Thyroid gland (tissue), 4 donors: Measurements from ENCODE around the gene EIF3K. TPM values are rescaled to one million over a fixed set of nuclear protein-coding genes. Genes with fewer than 3 reads are reported as not detected.

Source experiments
- DNase-seq, 2 donors: peaks; one replicate each; pipeline ENCODE4 v3.0.0-alpha.2; 2019
- H3K27ac ChIP-seq, 3 donors: fragments of 200-600 bp; sonication (generic); 1 replicate in 2 of 3; 2 replicates in 1 of 3; pipeline ENCODE4 v1.5.1; 2016 to 2019; ENCODE audit warnings: mild to moderate bottlenecking in 1 of 3, moderate library complexity in 1 of 3
- H3K27me3 ChIP-seq: fragments of 200-600 bp; sonication (generic); one replicate; pipeline ENCODE4 v1.5.1; 2019
- H3K36me3 ChIP-seq, 2 donors: fragments of 200-600 bp; sonication (generic); one replicate each; pipeline ENCODE4 v1.5.1; 2016 to 2019
- H3K4me1 ChIP-seq, 2 donors: fragments of 200-600 bp; sonication (generic); one replicate each; pipeline ENCODE4 v1.5.1; 2017 to 2019
- H3K4me3 ChIP-seq, 3 donors: fragments of 200-600 bp; sonication (generic); replicated peaks in 1 of 3; 1 replicate in 2 of 3; 2 replicates in 1 of 3; pipeline ENCODE4 v1.5.1; 2016; ENCODE audit warnings: mild to moderate bottlenecking in 1 of 3
- H3K9me3 ChIP-seq: fragments of 200-600 bp; sonication (generic); one replicate; pipeline ENCODE4 v1.5.1; 2017
- CTCF ChIP-seq, 6 experiments: fragments of 200-600 bp in 3 of 6; fragments of 450-650 bp in 3 of 6; sonication (generic) in 3 of 6; IDR thresholded peaks; one replicate each; pipeline ENCODE4 v1.5.1; 2016 to 2019; ENCODE audit warnings: antibody characterized with exemption in 6 of 6, mild to moderate bottlenecking in 2 of 6, inconsistent platforms in 1 of 6, moderate library complexity in 1 of 6
- POLR2A ChIP-seq, 2 donors: fragments of 450-650 bp; IDR thresholded peaks; one replicate each; pipeline ENCODE4 v1.6.1; 2017; ENCODE audit warnings: antibody characterized with exemption in 2 of 2, mild to moderate bottlenecking in 2 of 2, moderate library complexity in 1 of 2
- WGBS, 2 donors: methylation state at CpG; one replicate each; pipeline ENCODE4 v1.1.5; 2017; 5-methylcytosine and 5-hydroxymethylcytosine counted together
- intact Hi-C: fragments of 100-400 bp; cut with DNase I; formaldehyde crosslinking; loops from one replicate; pipeline ENCODE4 v1.15.1; 2023
- total RNA-seq, 4 donors: library from RNA; depleted of rRNA; stranded (reverse); fragments of >200 nt; gene quantifications; one replicate each; pipeline ENCODE4 v1.2.3, GENCODE V29; 2016

Gene EIF3K
- total RNA-seq, 4 donors from 2014 or later: 205 to 504 (median 440) TPM

- peaks cover 62 to 93% of the 10 kb centered on the region in 2 donors for H3K4me1 ChIP-seq
- H3K36me3 ChIP-seq: no peaks in the 10 kb centered on the region
- no peaks in the 10 kb centered on the region for H3K9me3 ChIP-seq
- WGBS, 2 donors: 33% methylated on average over 7 of the region's 7 CpGs
- H3K4me3 ChIP-seq: no peak overlapping the region
- no peaks in the 10 kb centered on the region for H3K27me3 ChIP-seq
- H3K27ac ChIP-seq: peak overlapping the region; percentile 98 to 100 (median 99)
- TF ChIP-seq CTCF (IDR thresholded peaks at IDR 0.05) (no peak), POLR2A (IDR thresholded peaks at IDR 0.05) (no peak)
- intact Hi-C loops: no loop called here
- peak; percentile 31 to 42 for DNase-seq
Observed at GRCh38 chr19:38684078-38684861, 65.3 kb downstream of the EIF3K start.

- Histone ChIP-seq H3K27me3 (no peaks in the 10 kb centered on the region), H3K4me3 (no peak overlapping the region), H3K9me3 (no peaks in the 10 kb centered on the region)
Observed at GRCh38 chr19:38684862-38685665, 66.1 kb downstream of the EIF3K start.

GRCh38 chr19:38685666-38686529 lies 66.9 kb downstream of the EIF3K start:
- DNase-seq: peak; percentile 49 to 50
- H3K27me3 ChIP-seq: no peaks in the 10 kb centered on the region
- peak overlapping the region; percentile 98 to 100 (median 99) for H3K27ac ChIP-seq
- no peaks in the 10 kb centered on the region for H3K9me3 ChIP-seq
- TF ChIP-seq POLR2A (IDR thresholded peaks at IDR 0.05) (peak in 1 of 2 donors; percentile 41), CTCF (IDR thresholded peaks at IDR 0.05) (peak in 5 of 6 experiments; percentile 33 to 85 (median 51))
- 13 to 22% methylated on average over 10 of the region's 10 CpGs for WGBS, 2 donors
- intact Hi-C loops: loop anchor here (5.0 kb wide), 1 partner anchor 34 kb away; no protein-coding TSS in a partner anchor
- H3K4me3 ChIP-seq: no peak overlapping the region
- H3K36me3 ChIP-seq: no peaks in the 10 kb centered on the region
- peaks cover 62 to 81% of the 10 kb centered on the region in 2 donors for H3K4me1 ChIP-seq

More at GRCh38 chr19:38684862-38685665, 66.1 kb downstream of the EIF3K start:
- no peaks in the 10 kb centered on the region for H3K36me3 ChIP-seq
- intact Hi-C loops: loop anchor here (5.0 kb wide), 1 partner anchor 33 kb away; no protein-coding TSS in a partner anchor
- WGBS, 2 donors: 86 to 87% methylated on average over 13 to 15 of the region's 15 CpGs
- peak overlapping the region; percentile 98 to 100 (median 99) for H3K27ac ChIP-seq
- H3K4me1 ChIP-seq: peaks cover 62 to 87% of the 10 kb centered on the region in 2 donors
- TF ChIP-seq CTCF (IDR thresholded peaks at IDR 0.05): no peak
- no peak for DNase-seq

- Histone ChIP-seq H3K27me3 (no peaks in the 10 kb centered on the region), H3K4me3 (no peak overlapping the region), H3K4me1 (peaks cover 62 to 77% of the 10 kb centered on the region in 2 donors), H3K9me3 (no peaks in the 10 kb centered on the region), H3K27ac (peak overlapping the region; percentile 98 to 100 (median 99)), H3K36me3 (no peaks in the 10 kb centered on the region)
- DNase-seq: no peak
- WGBS, 2 donors: 67 to 70% methylated on average over 5 of the region's 5 CpGs
- intact Hi-C loops: loop anchor here (5.0 kb wide), 1 partner anchor 34 kb away; no protein-coding TSS in a partner anchor
- TF ChIP-seq CTCF (IDR thresholded peaks at IDR 0.05) (no peak), POLR2A (IDR thresholded peaks at IDR 0.05) (no peak)
Observed at GRCh38 chr19:38686530-38686888, 67.5 kb downstream of the EIF3K start.

Other genes starting within 250 kb of the EIF3K start
- gene PSMD8, start 244.6 kb upstream of the EIF3K start, total RNA-seq: 100 to 1,000 TPM; 150 to 270 (median 243) TPM
- 1 to 10 TPM in 2 of 4 donors, under 1 TPM in 2; 0.63 to 3.0 (median 1.8) TPM for gene GGN, start 231.2 kb upstream of the EIF3K start, total RNA-seq
- gene SPRED3, start 230.5 kb upstream of the EIF3K start, total RNA-seq: 1 to 10 TPM in 2 of 4 donors, under 1 TPM in 2; 0.44 to 7.1 (median 0.96) TPM
- 10 to 100 TPM; 22.1 to 36.5 (median 23.9) TPM for gene FAM98C, start 216.1 kb upstream of the EIF3K start, total RNA-seq
- gene RASGRP4, start 193.0 kb upstream of the EIF3K start, total RNA-seq: 1 to 10 TPM in 2 of 4 donors, under 1 TPM in 2; 0.89 to 1.7 (median 1.2) TPM
- gene RYR1, start 185.5 kb upstream of the EIF3K start, total RNA-seq: 1 to 10 TPM in 1 of 4 donors, under 1 TPM in 3; 0.54 to 1.6 (median 0.61) TPM
- 1 to 10 TPM in 3 of 4 donors, under 1 TPM in 1; 0.83 to 9.7 (median 2.2) TPM for gene MAP4K1, start 1.2 kb upstream of the EIF3K start, total RNA-seq
- gene ACTN4, start 28.5 kb downstream of the EIF3K start, total RNA-seq: 100 to 1,000 TPM; 191 to 479 (median 365) TPM
- gene CAPN12, start 125.3 kb downstream of the EIF3K start, total RNA-seq: 1 to 10 TPM in 2 of 4 donors, not detected in 2; 1.6 to 2.0 TPM
- not detected for gene LGALS7, start 154.3 kb downstream of the EIF3K start, total RNA-seq
- gene LGALS7B, start 170.0 kb downstream of the EIF3K start, total RNA-seq: not detected
- gene LGALS4, start 193.8 kb downstream of the EIF3K start, total RNA-seq: 1 to 10 TPM in 2 of 4 donors, not detected in 2; 1.6 TPM
- gene ECH1, start 212.6 kb downstream of the EIF3K start, total RNA-seq: 100 to 1,000 TPM in 3 of 4 donors, 10 to 100 TPM in 1; 89.3 to 131 (median 130) TPM
- 100 to 1,000 TPM; 181 to 247 (median 232) TPM for gene HNRNPL, start 230.8 kb downstream of the EIF3K start, total RNA-seq